ENCODE data around the gene SAMD9L. TPM values are rescaled to one million over a fixed set of nuclear protein-coding genes. Genes with fewer than 3 reads are reported as not detected.

The SAMD9L gene
- total and polyA plus RNA-seq, 2 of the 4 experiments (the other 2 are of a cell fraction) = 1.9 to 4.1 TPM

DNA sequence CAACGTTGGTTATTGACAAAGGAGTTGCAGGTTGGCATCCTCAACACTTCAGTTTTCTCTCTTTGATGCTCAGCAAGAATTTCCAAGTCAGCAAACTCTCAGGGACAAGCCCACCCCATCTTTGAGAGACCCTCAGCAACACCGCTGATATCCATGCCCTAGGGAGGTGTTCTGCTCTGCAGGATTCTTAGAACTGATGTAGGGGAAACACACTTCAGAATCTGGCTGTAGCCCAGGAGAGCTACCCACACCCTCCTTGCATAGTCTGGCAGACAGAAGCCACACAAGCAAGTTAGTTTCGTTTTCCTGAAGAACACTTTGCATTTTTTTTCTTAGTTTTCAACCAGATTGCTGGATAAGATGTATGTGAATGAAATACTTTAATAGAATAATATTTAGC, 822 bp downstream of the SAMD9L start:
- peak overlapping the region; percentile 80 for H2AFZ ChIP-seq (replicated peaks; ENCODE audit: low read length, poor library complexity)
- ATAC-seq (ENCODE audit: low read depth) (peak; percentile 62), DNase-seq (peak; percentile 59)
- H3K4me3 ChIP-seq (ENCODE audit: insufficient read depth, low read depth, low read length) = peak overlapping the region; percentile 46
- H3K36me3 ChIP-seq (ENCODE audit: control insufficient read depth, insufficient read depth, low read length) = peaks cover 1% of the 10 kb centered on the region; the same call in 1 of the 2 replicates
- H2AK9ac ChIP-seq (replicated peaks; ENCODE audit: low read depth, low read length, poor library complexity) = no peak overlapping the region
- H2BK5ac ChIP-seq (ENCODE audit: low read depth, low read length, poor library complexity, severe bottlenecking) = no peak overlapping the region
- TF ChIP-seq MAFK (IDR thresholded peaks at IDR 0.05; ENCODE audit: low read depth, low read length) (no peak), RCOR1 (IDR thresholded peaks at IDR 0.05; ENCODE audit: insufficient replicate concordance, low read length) (no peak), CEBPB (IDR thresholded peaks at IDR 0.05; ENCODE audit: low read depth, low read length) (no peak), POLR2A (IDR thresholded peaks at IDR 0.05; ENCODE audit: low read depth, low read length) (no peak), RFX5 (IDR thresholded peaks at IDR 0.05; ENCODE audit: low read depth, low read length) (no peak), SMC3 (IDR thresholded peaks at IDR 0.05; ENCODE audit: low read depth, low read length) (no peak), BHLHE40 (IDR thresholded peaks at IDR 0.05; ENCODE audit: low read depth, low read length) (no peak)
- TF ChIP-seq, protein P1, sequence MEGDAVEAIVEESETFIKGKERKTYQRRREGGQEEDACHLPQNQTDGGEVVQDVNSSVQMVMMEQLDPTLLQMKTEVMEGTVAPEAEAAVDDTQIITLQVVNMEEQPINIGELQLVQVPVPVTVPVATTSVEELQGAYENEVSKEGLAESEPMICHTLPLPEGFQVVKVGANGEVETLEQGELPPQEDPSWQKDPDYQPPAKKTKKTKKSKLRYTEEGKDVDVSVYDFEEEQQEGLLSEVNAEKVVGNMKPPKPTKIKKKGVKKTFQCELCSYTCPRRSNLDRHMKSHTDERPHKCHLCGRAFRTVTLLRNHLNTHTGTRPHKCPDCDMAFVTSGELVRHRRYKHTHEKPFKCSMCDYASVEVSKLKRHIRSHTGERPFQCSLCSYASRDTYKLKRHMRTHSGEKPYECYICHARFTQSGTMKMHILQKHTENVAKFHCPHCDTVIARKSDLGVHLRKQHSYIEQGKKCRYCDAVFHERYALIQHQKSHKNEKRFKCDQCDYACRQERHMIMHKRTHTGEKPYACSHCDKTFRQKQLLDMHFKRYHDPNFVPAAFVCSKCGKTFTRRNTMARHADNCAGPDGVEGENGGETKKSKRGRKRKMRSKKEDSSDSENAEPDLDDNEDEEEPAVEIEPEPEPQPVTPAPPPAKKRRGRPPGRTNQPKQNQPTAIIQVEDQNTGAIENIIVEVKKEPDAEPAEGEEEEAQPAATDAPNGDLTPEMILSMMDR (conservative IDR thresholded peaks at IDR 0.05; ENCODE audit: low read depth, low read length) = no peak
- no peaks in the 10 kb centered on the region for H4K20me1 ChIP-seq (ENCODE audit: insufficient read depth, low read length)
- no peaks in the 10 kb centered on the region for H3K9me3 ChIP-seq (ENCODE audit: control insufficient read depth, insufficient read depth, low read length)
- H3K18ac ChIP-seq (ENCODE audit: low read depth, low read length) = no peak overlapping the region; the same call in 1 of the 2 replicates
- H4K91ac ChIP-seq (ENCODE audit: insufficient read depth, low read depth, low read length) = peak overlapping the region; percentile 44; the same call in 1 of the 2 replicates
- H3K79me1 ChIP-seq (ENCODE audit: low read depth in 1 of 2, low read length in 2 of 2) = 0 out of 4 replicates have a peak, but pooled peaks cover 0 to 5% of the 10 kb centered on the region in 2 experiments
- intact Hi-C loops (cut with micrococcal nuclease) = loop anchor here (2.0 kb wide), 1 partner anchor 33 kb away; no protein-coding TSS in a partner anchor
- H3K27me3 ChIP-seq (ENCODE audit: control insufficient read depth, insufficient read depth, low read length) = no peaks in the 10 kb centered on the region
- dilution Hi-C loops (cut with HindIII; ENCODE audit: low sequenced_read_pairs, unreplicated experiment) = no loop called here
- peak overlapping the region; percentile 86 for H4K5ac ChIP-seq (ENCODE audit: low read depth, low read length)
- no peak overlapping the region for H2AK5ac ChIP-seq (ENCODE audit: low read depth, low read length)
- H3K23ac ChIP-seq (ENCODE audit: low read depth, low read length) = no peak overlapping the region
- H3K56ac ChIP-seq (ENCODE audit: extremely low read depth, insufficient read depth, low read length) = no peak overlapping the region
- BruUV-seq (replicated peaks) = no TSS peak
- peak overlapping the region; percentile 60 for H2BK120ac ChIP-seq (ENCODE audit: low read depth, low read length)
- peak overlapping the region; percentile 6; the same call in 1 of the 2 replicates for H3K27ac ChIP-seq (ENCODE audit: insufficient read depth, low read length)
- H3K4me1 ChIP-seq (ENCODE audit: control insufficient read depth, insufficient read depth, low read length) = peaks cover 7% of the 10 kb centered on the region; the same call in 1 of the 2 replicates
- H3K9ac ChIP-seq (ENCODE audit: low read depth, low read length) = peak overlapping the region; percentile 26
- WGBS, 2 experiments (ENCODE audit: extremely low coverage in 2 of 2, insufficient read length in 1 of 2) = no CpG with 5 or more reads among the region's 3 CpGs
- H2BK20ac ChIP-seq (ENCODE audit: low read depth, low read length) = no peak overlapping the region; the same call in 1 of the 2 replicates
- POLR2A ChIA-PET (ENCODE audit: unreplicated experiment) = no interaction called here
- CTCF ChIA-PET = no interaction called here
- H4K8ac ChIP-seq (ENCODE audit: low read depth in 2 of 2, low read length in 2 of 2) = peak overlapping the region in 1 of 2 experiments; percentile 85; a peak in 2 of 4 replicates
- no peak overlapping the region for H3K4ac ChIP-seq (ENCODE audit: low read depth, low read length)
- H3K4me2 ChIP-seq (ENCODE audit: low read depth, low read length) = peak overlapping the region; percentile 99
- no peak overlapping the region; the same call in 2 of the 3 replicates for H2BK15ac ChIP-seq (ENCODE audit: low read depth, low read length)
- in situ Hi-C loops (cut with MboI; ENCODE audit: low sequenced_read_pairs) = no loop called here
- peak overlapping the region; percentile 70; the same call in 1 of the 2 replicates for H3K14ac ChIP-seq (replicated peaks; ENCODE audit: low read depth, low read length)
- H3K9me1 ChIP-seq (ENCODE audit: insufficient read depth, low read length) = no peaks in the 10 kb centered on the region

All from IMR-90 (cell line).